ENCODE results near the gene LRMDA. TPM values are rescaled to one million over a fixed set of nuclear protein-coding genes. Genes with fewer than 3 reads are reported as not detected.

Gene LRMDA
- polyA plus RNA-seq, 3 donors: 39.8 to 59.6 (median 56.4) TPM

- Histone ChIP-seq H3K9me3 (replicated peaks in 1 of 2; ENCODE audit: control insufficient read depth in 1 of 2, insufficient read depth in 1 of 2, low read length in 2 of 2) (no peaks in the 10 kb centered on the region), H4K20me1 (ENCODE audit: insufficient read depth, low read length) (no peaks in the 10 kb centered on the region), H3K27me3 (ENCODE audit: control insufficient read depth in 2 of 2, insufficient read depth in 2 of 2, low read length in 2 of 2) (no peaks in the 10 kb centered on the region), H3K4me3 (replicated peaks in 1 of 3; ENCODE audit: low read depth in 2 of 3, low read length in 3 of 3) (no peak overlapping the region), H2AFZ (ENCODE audit: insufficient read depth, low read depth, low read length, poor library complexity, severe bottlenecking) (no peak overlapping the region), H3K4me2 (replicated peaks; ENCODE audit: extremely low read depth, low read length, poor library complexity, severe bottlenecking) (no peak overlapping the region), H3K27ac (ENCODE audit: low read depth in 1 of 2, low read length in 2 of 2) (no peak overlapping the region), H3K36me3 (replicated peaks in 1 of 2; ENCODE audit: control insufficient read depth in 1 of 2, insufficient read depth in 2 of 2, low read length in 2 of 2) (no peaks in the 10 kb centered on the region), H3K9ac (ENCODE audit: insufficient read depth, low read length, poor library complexity, severe bottlenecking) (no peak overlapping the region), H3K4me1 (ENCODE audit: control insufficient read depth in 1 of 2, insufficient read depth in 2 of 2, low read length in 2 of 2) (no peaks in the 10 kb centered on the region), H3K79me2 (ENCODE audit: insufficient read depth, low read length) (no peaks in the 10 kb centered on the region)
- Mint-ChIP-seq H3K9me3 (no peaks in the 10 kb centered on the region), H3K36me3 (peaks cover 14 to 20% of the 10 kb centered on the region in 2 donors), H3K27ac (no peak overlapping the region), H3K27me3 (ENCODE audit: low read depth in 3 of 3) (peaks cover 0 to 3% (median 2%) of the 10 kb centered on the region in 3 donors), H3K4me3 (no peak overlapping the region), H3K4me1 (no peaks in the 10 kb centered on the region)
- TF ChIP-seq CTCF (IDR thresholded peaks at IDR 0.05): no peak
- no peak for DNase-seq
- 100% methylated on average over 2 of the region's 8 CpGs for WGBS (ENCODE audit: insufficient coverage)
- intact Hi-C loops (cut with micrococcal nuclease): no loop called here
These were observed 653.8 kb downstream of the LRMDA start for GRCh38 chr10:76085002-76085816.

DNA sequence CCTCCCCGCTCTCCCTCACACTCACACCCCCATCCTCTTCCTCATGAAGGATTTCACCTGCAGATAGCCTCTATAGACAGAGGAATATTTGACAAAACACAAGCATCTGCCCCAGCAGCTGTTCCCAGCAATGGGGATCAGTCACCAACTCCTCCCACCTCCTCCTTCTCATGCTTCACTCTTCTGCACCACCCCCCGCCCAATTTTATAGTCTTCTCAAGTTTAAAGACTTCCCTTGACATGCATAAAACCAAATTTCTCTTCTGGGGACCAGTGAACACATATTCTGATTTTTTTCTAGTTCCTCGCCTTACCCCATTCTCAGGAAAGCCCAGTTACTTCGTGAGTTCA, 654.4 kb downstream of the LRMDA start:
- intact Hi-C loops (cut with micrococcal nuclease): no loop called here
- H3K4me3 Mint-ChIP-seq: no peak overlapping the region

More for the DNA sequence above, 654.4 kb downstream of the LRMDA start:
- Histone ChIP-seq H3K9me3 (replicated peaks in 1 of 2; ENCODE audit: control insufficient read depth in 1 of 2, insufficient read depth in 1 of 2, low read length in 2 of 2) (no peaks in the 10 kb centered on the region), H3K4me3 (replicated peaks in 1 of 3; ENCODE audit: low read depth in 2 of 3, low read length in 3 of 3) (no peak overlapping the region), H4K20me1 (ENCODE audit: insufficient read depth, low read length) (no peaks in the 10 kb centered on the region), H3K4me2 (replicated peaks; ENCODE audit: extremely low read depth, low read length, poor library complexity, severe bottlenecking) (no peak overlapping the region), H2AFZ (ENCODE audit: insufficient read depth, low read depth, low read length, poor library complexity, severe bottlenecking) (no peak overlapping the region), H3K4me1 (ENCODE audit: control insufficient read depth in 1 of 2, insufficient read depth in 2 of 2, low read length in 2 of 2) (no peaks in the 10 kb centered on the region), H3K27ac (ENCODE audit: low read depth in 1 of 2, low read length in 2 of 2) (no peak overlapping the region), H3K9ac (ENCODE audit: insufficient read depth, low read length, poor library complexity, severe bottlenecking) (no peak overlapping the region), H3K79me2 (ENCODE audit: insufficient read depth, low read length) (no peaks in the 10 kb centered on the region), H3K27me3 (ENCODE audit: control insufficient read depth in 2 of 2, insufficient read depth in 2 of 2, low read length in 2 of 2) (no peaks in the 10 kb centered on the region), H3K36me3 (replicated peaks in 1 of 2; ENCODE audit: control insufficient read depth in 1 of 2, insufficient read depth in 2 of 2, low read length in 2 of 2) (no peaks in the 10 kb centered on the region)
- DNase-seq: no peak
- Mint-ChIP-seq H3K9me3 (no peaks in the 10 kb centered on the region), H3K27ac (no peak overlapping the region), H3K27me3 (ENCODE audit: low read depth in 3 of 3) (peaks cover 0 to 2% (median 2%) of the 10 kb centered on the region in 3 donors), H3K36me3 (peaks cover 13 to 18% of the 10 kb centered on the region in 2 donors), H3K4me1 (no peaks in the 10 kb centered on the region)
- 58% methylated on average over 2 of the region's 4 CpGs for WGBS (ENCODE audit: insufficient coverage)
- TF ChIP-seq CTCF (IDR thresholded peaks at IDR 0.05): no peak

Measured in CD14-positive monocyte (primary cell).